ENCODE results near the gene PSMC1.

The PSMC1 gene

GRCh38 chr14:90275458-90275814 lies 19.1 kb downstream of the PSMC1 start:
- no peak for DNase-seq (ENCODE audit: low read depth)
- in situ Hi-C loops (cut with HindIII; ENCODE audit: low sequenced_read_pairs): no loop called here
- H3K4me3 ChIP-seq (ENCODE audit: low read depth, low read length): no peak overlapping the region
- TF ChIP-seq CTCF (IDR thresholded peaks at IDR 0.05; ENCODE audit: low read depth, low read length, missing control alignments): no peak

- in situ Hi-C loops (cut with HindIII; ENCODE audit: low sequenced_read_pairs): no loop called here
- peak; percentile 46 for DNase-seq (ENCODE audit: low read depth)
- no peak for TF ChIP-seq CTCF (IDR thresholded peaks at IDR 0.05; ENCODE audit: low read depth, low read length, missing control alignments)
- no peak overlapping the region for H3K4me3 ChIP-seq (ENCODE audit: low read depth, low read length)
Measured at GRCh38 chr14:90275820-90276219, 19.5 kb downstream of the PSMC1 start.

GRCh38 chr14:90276646-90277367 lies 20.5 kb downstream of the PSMC1 start:
- TF ChIP-seq CTCF (IDR thresholded peaks at IDR 0.05; ENCODE audit: low read depth, low read length, missing control alignments): peak; percentile 12
- in situ Hi-C loops (cut with HindIII; ENCODE audit: low sequenced_read_pairs): no loop called here
- no peak overlapping the region for H3K4me3 ChIP-seq (ENCODE audit: low read depth, low read length)
- no peak for DNase-seq (ENCODE audit: low read depth)

- H3K4me3 ChIP-seq (ENCODE audit: low read depth, low read length): no peak overlapping the region
- no peak for DNase-seq (ENCODE audit: low read depth)
- in situ Hi-C loops (cut with HindIII; ENCODE audit: low sequenced_read_pairs): no loop called here
- no peak for TF ChIP-seq CTCF (IDR thresholded peaks at IDR 0.05; ENCODE audit: low read depth, low read length, missing control alignments)
Measured at GRCh38 chr14:90277581-90278198, 21.3 kb downstream of the PSMC1 start.

- no peak overlapping the region for H3K4me3 ChIP-seq (ENCODE audit: low read depth, low read length)
- in situ Hi-C loops (cut with HindIII; ENCODE audit: low sequenced_read_pairs): no loop called here
- no peak for TF ChIP-seq CTCF (IDR thresholded peaks at IDR 0.05; ENCODE audit: low read depth, low read length, missing control alignments)
- DNase-seq (ENCODE audit: low read depth): no peak
Measured at GRCh38 chr14:90278199-90279175, 22.1 kb downstream of the PSMC1 start.

- no peak for DNase-seq (ENCODE audit: low read depth)
- no peak overlapping the region for H3K4me3 ChIP-seq (ENCODE audit: low read depth, low read length)
- in situ Hi-C loops (cut with HindIII; ENCODE audit: low sequenced_read_pairs): no loop called here
- no peak for TF ChIP-seq CTCF (IDR thresholded peaks at IDR 0.05; ENCODE audit: low read depth, low read length, missing control alignments)
Measured at GRCh38 chr14:90280096-90280495, 23.7 kb downstream of the PSMC1 start.

Data from astrocyte of the cerebellum (primary cell).